ENCODE measurements around the gene IRGM. TPM values are rescaled to one million over a fixed set of nuclear protein-coding genes. Genes with fewer than 3 reads are reported as not detected.

IRGM gene
- total RNA-seq, 4 donors from 2014 or later: not detected

DNA sequence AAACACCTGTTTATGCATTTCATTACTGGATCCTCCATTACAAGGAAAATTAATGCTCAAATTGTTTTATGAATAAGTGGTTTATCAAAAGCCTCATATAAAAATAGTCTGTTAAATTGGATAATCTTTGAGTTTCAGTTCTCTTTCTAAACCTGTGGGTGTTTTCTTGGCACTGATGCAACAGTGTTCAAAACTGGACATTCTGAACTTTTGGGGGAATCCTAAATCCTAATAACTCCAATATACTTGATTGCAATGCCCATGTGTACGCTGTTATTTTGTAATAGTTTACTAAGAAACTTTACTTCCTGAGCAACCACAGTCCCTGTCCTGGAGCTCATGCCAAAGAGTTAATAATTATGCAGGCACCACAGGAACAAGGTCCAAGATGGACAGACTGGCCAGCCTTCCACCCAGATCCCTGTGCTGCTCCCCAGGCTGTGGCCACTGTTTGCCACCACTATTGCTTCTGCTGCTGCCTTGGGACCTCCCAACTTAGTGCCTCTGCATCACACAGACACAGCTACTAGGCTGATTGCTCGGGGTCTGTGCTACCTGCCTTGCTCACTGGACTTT is 14.0 kb downstream of the IRGM start:
- DNase-seq (ENCODE audit: low spot score in 2 of 2): no peak
- no peaks in the 10 kb centered on the region for H3K27me3 ChIP-seq
- no peaks in the 10 kb centered on the region for H3K4me1 ChIP-seq
- TF ChIP-seq POLR2A (IDR thresholded peaks at IDR 0.05): no peak
- H3K27ac ChIP-seq: no peak overlapping the region
- peaks cover 0 to 35% (median 4%) of the 10 kb centered on the region in 4 donors for H3K9me3 ChIP-seq
- 78 to 82% methylated on average over 2 of the region's 2 CpGs for WGBS, 2 donors
- no peaks in the 10 kb centered on the region for H3K36me3 ChIP-seq
- no peak overlapping the region for H3K4me3 ChIP-seq

GRCh38 chr5:150862070-150862469 is 15.7 kb downstream of the IRGM start:
- Histone ChIP-seq H3K4me1 (no peaks in the 10 kb centered on the region), H3K9me3 (peaks cover 0 to 51% (median 7%) of the 10 kb centered on the region in 4 donors), H3K27ac (no peak overlapping the region), H3K27me3 (no peaks in the 10 kb centered on the region), H3K4me3 (no peak overlapping the region), H3K36me3 (no peaks in the 10 kb centered on the region)
- no peak for TF ChIP-seq POLR2A (IDR thresholded peaks at IDR 0.05)
- TF ChIP-seq CTCF (IDR thresholded peaks at IDR 0.05): no peak
- TF ChIP-seq EP300 (IDR thresholded peaks at IDR 0.05): no peak
- no peak for DNase-seq (ENCODE audit: low spot score in 2 of 2)
- WGBS, 2 donors: 78 to 89% methylated on average over 1 of the region's 1 CpG

DNA sequence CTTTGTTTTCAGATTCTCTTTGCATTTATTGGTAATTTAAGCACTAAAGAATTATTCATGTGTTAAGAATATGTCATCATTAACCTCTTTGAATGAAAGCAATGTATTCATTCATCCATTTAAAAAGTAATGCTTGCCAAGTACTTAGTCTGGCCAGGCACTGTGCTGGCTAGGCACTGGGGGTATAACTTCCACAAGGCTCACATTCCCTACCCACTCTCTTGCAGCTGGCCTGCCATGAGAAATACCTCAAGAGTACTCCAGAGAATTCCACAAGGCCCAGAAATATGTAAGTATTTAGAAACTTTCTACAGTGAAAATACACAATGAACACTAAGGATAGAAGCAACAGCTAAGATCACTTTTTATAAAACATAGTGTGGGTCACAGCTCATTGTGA is 33.0 kb downstream of the IRGM start:
- Histone ChIP-seq H3K4me3 (no peak overlapping the region), H3K27ac (no peak overlapping the region), H3K4me1 (no peaks in the 10 kb centered on the region), H3K27me3 (no peaks in the 10 kb centered on the region), H3K36me3 (no peaks in the 10 kb centered on the region), H3K9me3 (peaks cover 0 to 88% (median 17%) of the 10 kb centered on the region in 4 donors)
- no peak for DNase-seq (ENCODE audit: low spot score in 2 of 2)
- no peak for TF ChIP-seq POLR2A (IDR thresholded peaks at IDR 0.05)
- no peak for TF ChIP-seq CTCF (IDR thresholded peaks at IDR 0.05)
- TF ChIP-seq EP300 (IDR thresholded peaks at IDR 0.05): no peak

DNA sequence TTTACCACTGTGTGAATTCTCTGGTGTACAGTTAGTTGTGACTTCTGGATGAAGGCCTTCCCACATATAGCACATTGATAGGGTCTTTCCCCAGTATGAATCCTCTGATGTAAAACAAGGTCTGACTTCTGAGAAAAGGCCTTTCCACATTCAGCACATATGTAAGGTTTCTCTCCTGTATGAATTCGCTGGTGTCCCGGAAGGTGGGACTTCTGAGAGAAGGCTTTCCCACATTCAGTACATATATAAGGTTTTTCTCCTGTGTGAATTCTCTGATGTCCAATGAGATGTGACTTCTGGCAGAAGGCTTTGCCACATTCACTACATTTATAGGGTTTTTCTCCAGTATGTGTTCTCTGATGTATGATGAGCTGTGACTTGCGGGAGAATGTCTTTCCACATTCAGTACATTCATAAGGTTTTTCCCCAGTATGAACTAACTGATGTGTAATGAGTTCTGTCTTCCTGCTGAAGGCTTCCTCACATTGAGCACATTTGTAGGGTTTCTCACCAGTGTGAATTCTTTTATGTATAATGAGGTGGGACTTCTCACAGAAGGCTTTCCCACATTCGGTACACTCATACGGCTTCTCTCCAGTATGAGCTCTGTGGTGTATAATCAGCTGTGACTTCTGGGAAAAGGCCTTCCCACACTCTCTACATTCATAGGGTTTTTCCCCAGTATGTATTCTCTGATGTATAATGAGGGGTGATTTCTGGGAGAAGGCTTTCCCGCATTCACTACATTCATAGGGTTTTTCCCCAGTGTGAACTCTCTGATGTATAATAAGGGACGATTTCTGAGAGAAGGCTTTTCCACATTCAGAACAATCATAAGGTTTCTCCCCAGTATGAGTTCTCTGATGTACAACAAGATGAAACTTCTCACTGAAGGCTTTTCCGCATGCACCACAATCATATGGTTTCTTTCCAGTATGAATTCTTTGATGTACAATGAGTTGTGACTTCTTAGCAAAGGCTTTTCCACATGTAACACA is 49.4 kb downstream of the IRGM start:
- TF ChIP-seq EP300 (IDR thresholded peaks at IDR 0.05) (no peak), POLR2A (IDR thresholded peaks at IDR 0.05) (no peak)
- H3K4me3 ChIP-seq: no peak overlapping the region
- DNase-seq (ENCODE audit: low spot score in 2 of 2): no peak
- no peaks in the 10 kb centered on the region for H3K4me1 ChIP-seq
- H3K9me3 ChIP-seq: peaks cover 5 to 100% (median 60%) of the 10 kb centered on the region in 4 donors
- H3K27me3 ChIP-seq: no peaks in the 10 kb centered on the region
- WGBS, 2 donors: 92 to 98% methylated on average over 8 of the region's 8 CpGs
- peaks cover 0 to 72% (median 3%) of the 10 kb centered on the region in 3 donors for H3K36me3 ChIP-seq
- H3K27ac ChIP-seq: no peak overlapping the region

Other genes with a start within 250 kb of the IRGM start
- 10 to 100 TPM; 58.4 to 71.5 (median 63.5) TPM for gene SYNPO, start 205.9 kb upstream of the IRGM start, total RNA-seq
- 1 to 10 TPM in 3 of 4 donors, under 1 TPM in 1; 0.30 to 9.0 (median 4.6) TPM for gene MYOZ3, start 185.3 kb upstream of the IRGM start, total RNA-seq
- gene RBM22, start 145.5 kb upstream of the IRGM start, total RNA-seq: 10 to 100 TPM; 24.7 to 41.6 (median 33.2) TPM
- gene DCTN4, start 87.5 kb upstream of the IRGM start, total RNA-seq: 10 to 100 TPM; 38.0 to 80.2 (median 63.4) TPM
- gene SMIM3, start 67.8 kb upstream of the IRGM start, total RNA-seq: 10 to 100 TPM; 33.0 to 54.3 (median 38.3) TPM
- 10 to 100 TPM in 1 of 4 donors, 1 to 10 TPM in 3; 6.3 to 10.5 (median 7.8) TPM for gene ZNF300, start 58.5 kb downstream of the IRGM start, total RNA-seq
- gene GPX3, start 174.1 kb downstream of the IRGM start, total RNA-seq: 1,000 to 10,000 TPM; 3,864 to 9,036 (median 5,113) TPM
- gene TNIP1, start 234.5 kb downstream of the IRGM start, total RNA-seq: 100 to 1,000 TPM in 1 of 4 donors, 10 to 100 TPM in 3; 91.2 to 108 (median 94.3) TPM

Measured in tibial nerve (tissue), 4 donors.